ENCODE measurements around the gene DSP. TPM values are rescaled to one million over a fixed set of nuclear protein-coding genes. Genes with fewer than 3 reads are reported as not detected.

DSP gene
- total and polyA plus RNA-seq, 5 experiments from 2014 or later, result 0.47 to 0.60 TPM; not detected in 3

DNA sequence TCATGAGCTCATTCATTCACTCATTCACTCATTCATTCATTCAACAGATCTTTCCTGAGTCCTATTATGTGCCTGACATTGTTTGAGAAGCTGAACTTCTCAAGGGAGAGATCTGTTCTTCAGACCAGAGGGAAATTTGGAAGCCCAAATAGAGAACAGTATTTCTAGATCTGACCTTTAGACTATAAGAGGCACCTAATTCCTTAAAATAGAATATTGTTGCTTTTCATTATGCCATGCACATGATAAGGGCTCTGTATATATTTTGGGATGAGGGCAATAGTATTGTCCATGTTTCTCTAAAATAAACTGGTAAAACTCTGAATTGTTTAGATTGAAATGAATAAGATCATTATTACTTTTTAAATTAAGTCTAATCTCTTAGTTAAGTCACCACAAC lies 18.6 kb upstream of the DSP start:
- Mint-ChIP-seq H3K9me3 (no peaks in the 10 kb centered on the region), H3K27ac (no peak overlapping the region), H3K4me3 (no peak overlapping the region), H3K4me1 (peaks cover 0 to 2% (median 0%) of the 10 kb centered on the region in 4 donors), H3K36me3 (no peaks in the 10 kb centered on the region), H3K27me3 (peaks cover 23 to 52% (median 42%) of the 10 kb centered on the region in 5 donors)
- DNase-seq, result no peak
- ATAC-seq, result no peak
- POLR2A ChIA-PET, result no interaction called here

- H3K27ac Mint-ChIP-seq, result no peak overlapping the region
These were observed 17.5 kb upstream of the DSP start for GRCh38 chr6:7523922-7524321.

DNA sequence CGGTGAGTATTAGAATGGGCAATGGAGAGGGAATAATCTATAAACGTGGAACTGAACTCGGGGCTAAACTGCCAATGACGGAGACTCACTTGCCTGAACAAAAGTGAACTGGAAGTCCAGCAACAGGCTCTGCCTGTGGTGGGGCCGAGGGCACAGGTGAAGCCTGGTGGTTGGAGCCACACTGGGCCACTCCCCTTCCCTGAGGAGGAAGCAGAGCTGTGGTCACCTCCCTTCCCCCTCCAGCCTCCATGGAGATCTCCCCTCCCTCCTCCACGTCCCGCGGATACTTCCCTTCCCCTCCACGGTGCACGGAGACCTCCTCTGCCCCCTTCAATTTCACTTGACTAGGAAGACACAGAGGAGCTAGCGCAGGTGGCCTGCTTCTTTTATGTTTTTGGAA lies 14.7 kb upstream of the DSP start:
- H3K27me3 Mint-ChIP-seq, result peaks cover 25 to 65% (median 39%) of the 10 kb centered on the region in 5 donors
- POLR2A ChIA-PET, result no interaction called here
- ATAC-seq (no peak), DNase-seq (no peak)
- no peaks in the 10 kb centered on the region for H3K9me3 Mint-ChIP-seq
- H3K27ac Mint-ChIP-seq, result no peak overlapping the region
- H3K36me3 Mint-ChIP-seq, result no peaks in the 10 kb centered on the region
- peaks cover 0 to 2% (median 0%) of the 10 kb centered on the region in 4 donors for H3K4me1 Mint-ChIP-seq
- no peak overlapping the region for H3K4me3 Mint-ChIP-seq

More at GRCh38 chr6:7523922-7524321, 17.5 kb upstream of the DSP start:
- H3K27me3 Mint-ChIP-seq, result peaks cover 23 to 62% (median 44%) of the 10 kb centered on the region in 5 donors
- ATAC-seq (no peak), DNase-seq (no peak)
- H3K4me3 Mint-ChIP-seq, result no peak overlapping the region
- no peaks in the 10 kb centered on the region for H3K9me3 Mint-ChIP-seq
- no peaks in the 10 kb centered on the region for H3K36me3 Mint-ChIP-seq
- POLR2A ChIA-PET, result no interaction called here
- H3K4me1 Mint-ChIP-seq, result peaks cover 0 to 2% (median 0%) of the 10 kb centered on the region in 4 donors

- peaks cover 20 to 54% (median 36%) of the 10 kb centered on the region in 5 donors for H3K27me3 Mint-ChIP-seq
- H3K4me3 Mint-ChIP-seq, result no peak overlapping the region
- no peaks in the 10 kb centered on the region for H3K9me3 Mint-ChIP-seq
- H3K36me3 Mint-ChIP-seq, result no peaks in the 10 kb centered on the region
- DNase-seq, result no peak
- POLR2A ChIA-PET, result no interaction called here
- no peaks in the 10 kb centered on the region for H3K4me1 Mint-ChIP-seq
- no peak for ATAC-seq
- peak overlapping the region in 1 of 10 donors; percentile 82 for H3K27ac Mint-ChIP-seq
These were observed 12.9 kb upstream of the DSP start for GRCh38 chr6:7528565-7528964.

DNA sequence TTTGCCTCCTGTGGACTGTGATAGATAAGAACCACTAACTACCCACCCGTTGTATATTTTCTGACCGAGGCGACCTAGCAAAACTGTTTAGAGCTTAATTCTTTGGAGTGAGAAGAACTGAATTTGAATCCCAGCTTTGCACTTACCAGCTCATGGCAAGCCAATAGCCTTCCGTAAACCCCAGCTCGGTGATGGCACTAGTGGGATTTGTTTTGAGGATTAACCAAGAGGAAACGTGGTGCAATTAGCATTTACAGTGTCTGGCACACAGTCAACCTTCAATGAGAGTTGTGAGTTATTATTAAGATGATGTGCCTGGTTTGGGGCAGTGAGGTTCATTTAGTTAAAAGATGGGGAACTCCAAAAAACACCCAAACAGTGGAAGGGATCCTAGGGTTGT lies 12.3 kb upstream of the DSP start:
- POLR2A ChIA-PET, result no interaction called here
- DNase-seq, result no peak
- ATAC-seq, result no peak
- H3K9me3 Mint-ChIP-seq, result no peaks in the 10 kb centered on the region
- H3K36me3 Mint-ChIP-seq, result no peaks in the 10 kb centered on the region
- no peaks in the 10 kb centered on the region for H3K4me1 Mint-ChIP-seq
- H3K27ac Mint-ChIP-seq, result no peak overlapping the region
- peaks cover 20 to 54% (median 33%) of the 10 kb centered on the region in 5 donors for H3K27me3 Mint-ChIP-seq
- H3K4me3 Mint-ChIP-seq, result no peak overlapping the region

DNA sequence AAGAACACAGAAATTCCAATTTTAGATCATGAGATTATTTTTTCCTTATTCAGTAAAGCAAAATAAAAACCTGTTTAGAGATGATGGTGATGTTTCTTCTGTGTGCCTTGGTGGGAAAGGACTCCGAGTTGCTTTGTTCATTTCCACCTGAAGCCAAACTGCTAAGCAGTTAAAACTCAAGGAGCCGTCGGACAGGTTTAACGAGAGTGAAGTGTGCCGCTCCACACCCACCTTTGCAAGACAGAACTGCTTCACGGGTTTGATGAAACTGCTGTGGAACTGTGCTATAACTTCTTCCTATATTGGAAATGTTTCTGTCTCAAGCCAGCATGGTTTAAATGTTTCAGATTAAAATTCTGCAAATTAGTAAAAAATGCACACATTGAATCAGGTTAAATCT lies 9.2 kb upstream of the DSP start:
- no peak overlapping the region for H3K4me3 Mint-ChIP-seq
- ATAC-seq (no peak), DNase-seq (no peak)
- H3K4me1 Mint-ChIP-seq, result no peaks in the 10 kb centered on the region
- H3K9me3 Mint-ChIP-seq, result no peaks in the 10 kb centered on the region
- peaks cover 0 to 2% (median 0%) of the 10 kb centered on the region in 3 donors for H3K36me3 Mint-ChIP-seq
- no peak overlapping the region for H3K27ac Mint-ChIP-seq
- H3K27me3 Mint-ChIP-seq, result peaks cover 12 to 53% (median 24%) of the 10 kb centered on the region in 5 donors
- POLR2A ChIA-PET, result no interaction called here

DNA sequence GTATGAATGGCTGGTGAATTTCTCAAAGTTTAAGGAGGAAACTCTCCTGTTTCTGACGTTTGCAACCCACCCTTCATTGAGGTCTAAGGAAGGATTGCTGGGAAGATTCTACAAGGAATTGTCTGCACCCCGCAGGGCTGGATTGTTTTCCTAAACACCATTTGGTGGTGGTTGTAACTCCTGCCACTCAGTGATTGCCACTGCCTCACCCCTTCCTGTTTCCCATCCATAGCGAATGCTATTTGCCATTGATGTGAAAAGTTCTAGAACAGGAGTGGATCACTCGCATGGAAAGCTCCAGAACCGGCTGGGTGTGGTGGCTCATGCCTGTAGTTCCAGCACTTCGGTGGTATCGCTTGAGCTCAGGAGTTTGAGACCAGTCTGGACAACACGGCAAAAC lies 8.7 kb upstream of the DSP start:
- no peak for ATAC-seq
- H3K4me3 Mint-ChIP-seq, result no peak overlapping the region
- H3K9me3 Mint-ChIP-seq, result no peaks in the 10 kb centered on the region
- peaks cover 0 to 2% (median 0%) of the 10 kb centered on the region in 3 donors for H3K36me3 Mint-ChIP-seq
- H3K27ac Mint-ChIP-seq, result peak overlapping the region in 1 of 10 donors; percentile 32
- no peak for DNase-seq
- no peaks in the 10 kb centered on the region for H3K4me1 Mint-ChIP-seq
- H3K27me3 Mint-ChIP-seq, result peaks cover 8 to 51% (median 22%) of the 10 kb centered on the region in 5 donors
- POLR2A ChIA-PET, result no interaction called here

DNA sequence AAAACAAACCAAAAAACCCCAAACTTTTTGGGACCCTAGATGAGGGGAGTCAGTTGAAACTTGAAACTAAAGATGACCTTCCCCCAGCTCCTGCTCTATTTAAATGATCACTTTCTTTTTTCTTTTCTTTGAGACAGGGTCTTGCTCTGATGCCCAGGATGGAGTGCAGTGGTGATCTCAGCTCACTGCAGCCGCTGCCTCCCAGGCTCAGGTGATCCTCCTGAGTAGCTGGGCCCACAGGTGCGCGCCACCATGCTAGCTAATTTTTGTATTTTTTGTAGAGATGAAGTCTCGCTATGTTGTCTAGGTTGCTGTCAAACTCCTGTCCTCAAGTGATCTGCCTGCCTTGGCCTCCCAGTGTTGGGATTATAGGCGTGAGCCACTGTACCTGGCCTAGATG lies 7.3 kb upstream of the DSP start:
- Mint-ChIP-seq H3K4me1 (no peaks in the 10 kb centered on the region), H3K9me3 (no peaks in the 10 kb centered on the region), H3K4me3 (no peak overlapping the region), H3K27ac (no peak overlapping the region), H3K27me3 (peaks cover 18 to 53% (median 30%) of the 10 kb centered on the region in 5 donors), H3K36me3 (peaks cover 0 to 2% (median 0%) of the 10 kb centered on the region in 3 donors)
- ATAC-seq, result no peak
- POLR2A ChIA-PET, result no interaction called here
- no peak for DNase-seq

GRCh38 chr6:7535498-7535897 lies 6.0 kb upstream of the DSP start:
- Mint-ChIP-seq H3K4me3 (no peak overlapping the region), H3K4me1 (peaks cover 0 to 5% (median under 1%) of the 10 kb centered on the region in 4 donors), H3K36me3 (peaks cover 0 to 2% (median 0%) of the 10 kb centered on the region in 3 donors), H3K9me3 (peaks cover 0 to 2% (median 0%) of the 10 kb centered on the region in 9 donors), H3K27me3 (peaks cover 24 to 57% (median 41%) of the 10 kb centered on the region in 5 donors), H3K27ac (no peak overlapping the region)
- ATAC-seq (no peak), DNase-seq (no peak)
- POLR2A ChIA-PET, result no interaction called here

- POLR2A ChIA-PET, result no interaction called here
- Mint-ChIP-seq H3K36me3 (peaks cover 0 to 2% (median 0%) of the 10 kb centered on the region in 3 donors), H3K9me3 (peaks cover 0 to 2% (median 0%) of the 10 kb centered on the region in 9 donors), H3K27ac (no peak overlapping the region), H3K4me3 (no peak overlapping the region), H3K27me3 (peaks cover 29 to 60% (median 54%) of the 10 kb centered on the region in 5 donors), H3K4me1 (peaks cover 2 to 14% (median 10%) of the 10 kb centered on the region in 4 donors)
- DNase-seq (no peak), ATAC-seq (no peak)
These were observed 3.8 kb upstream of the DSP start for GRCh38 chr6:7537565-7538174.

GRCh38 chr6:7538484-7538883 lies 3.0 kb upstream of the DSP start:
- peaks cover 0 to 2% (median 0%) of the 10 kb centered on the region in 3 donors for H3K36me3 Mint-ChIP-seq
- H3K4me3 Mint-ChIP-seq, result no peak overlapping the region
- no peak overlapping the region for H3K27ac Mint-ChIP-seq

GRCh38 chr6:7540595-7540994 lies 876 bp upstream of the DSP start:
- ATAC-seq (no peak), DNase-seq (no peak)
- Mint-ChIP-seq H3K4me3 (peak overlapping the region; percentile 61 to 82 (median 76)), H3K9me3 (peaks cover 0 to 5% (median 0%) of the 10 kb centered on the region in 9 donors), H3K4me1 (peaks cover 2 to 22% (median 10%) of the 10 kb centered on the region in 4 donors), H3K27me3 (peaks cover 41 to 80% (median 66%) of the 10 kb centered on the region in 5 donors), H3K27ac (peak overlapping the region in 1 of 10 donors; percentile 32), H3K36me3 (peaks cover 0 to under 1% (median 0%) of the 10 kb centered on the region in 3 donors)
- POLR2A ChIA-PET, result no interaction called here

More at GRCh38 chr6:7538484-7538883, 3.0 kb upstream of the DSP start:
- DNase-seq, result no peak
- peaks cover 2 to 18% (median 10%) of the 10 kb centered on the region in 4 donors for H3K4me1 Mint-ChIP-seq
- peaks cover 29 to 60% (median 54%) of the 10 kb centered on the region in 5 donors for H3K27me3 Mint-ChIP-seq
- POLR2A ChIA-PET, result no interaction called here
- no peak for ATAC-seq
- H3K9me3 Mint-ChIP-seq, result peaks cover 0 to 2% (median 0%) of the 10 kb centered on the region in 9 donors

- Mint-ChIP-seq H3K27me3 (peaks cover 47 to 75% (median 65%) of the 10 kb centered on the region in 5 donors), H3K4me1 (peaks cover 2 to 22% (median 10%) of the 10 kb centered on the region in 4 donors), H3K9me3 (peaks cover 0 to 5% (median 0%) of the 10 kb centered on the region in 9 donors), H3K27ac (no peak overlapping the region), H3K36me3 (no peaks in the 10 kb centered on the region), H3K4me3 (peak overlapping the region; percentile 66 to 89 (median 80))
- POLR2A ChIA-PET, result no interaction called here
- peak in 2 of 10 donors; percentile 9 to 13 for DNase-seq
- peak; percentile 15 to 30 for ATAC-seq
These were observed 798 bp downstream of the DSP start for GRCh38 chr6:7542065-7542873.

Measured in naive thymus-derived CD8-positive, alpha-beta T cell (primary cell).